ENCODE results near the gene ZWILCH. TPM values are rescaled to one million over a fixed set of nuclear protein-coding genes. Genes with fewer than 3 reads are reported as not detected.

The ZWILCH gene
- polyA plus RNA-seq, 1 donor (not counting 4 experiments of a cell fraction or from before 2014, with no cell fraction given): 34.9 TPM

DNA sequence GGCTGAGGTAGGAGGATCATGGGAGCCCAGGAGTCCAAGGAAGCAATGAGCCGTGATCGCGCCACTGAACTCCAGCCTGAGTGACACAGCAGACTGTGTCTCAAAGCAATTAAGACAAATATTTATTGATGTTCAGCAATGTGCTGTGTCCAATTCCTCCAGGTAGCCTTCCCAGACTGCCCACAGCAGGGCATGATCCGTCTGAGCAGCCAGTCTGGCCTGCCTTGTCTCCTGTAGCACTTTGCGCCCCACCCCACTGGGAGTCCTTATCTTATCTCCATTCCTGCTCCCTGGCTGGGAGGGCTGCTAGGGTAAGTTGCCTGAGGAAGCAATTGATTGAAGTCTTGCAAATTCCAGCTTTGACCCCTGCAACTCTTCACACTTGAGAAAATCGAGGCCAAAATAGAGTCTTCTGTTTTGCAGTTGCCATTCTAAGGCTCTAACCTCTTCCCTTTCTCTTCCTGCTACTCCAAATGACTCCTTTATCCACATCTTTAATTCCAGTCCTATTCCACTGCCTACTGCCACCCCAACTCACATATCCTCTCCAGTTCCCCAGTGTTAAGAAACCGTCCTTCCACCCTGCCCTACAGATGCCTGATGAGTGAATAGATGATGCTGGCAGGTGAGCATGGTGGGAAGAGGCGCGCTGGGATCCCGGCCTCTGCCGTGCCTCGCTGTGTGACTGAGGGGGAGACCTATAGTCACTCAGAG is 87.5 kb downstream of the ZWILCH start:
- Histone ChIP-seq H3K36me3 (ENCODE audit: control insufficient read depth in 2 of 2, extremely low read depth in 1 of 2, insufficient read depth in 2 of 2, low read length in 2 of 2) (no peaks in the 10 kb centered on the region), H4K20me1 (ENCODE audit: control insufficient read depth, extremely low read depth, insufficient read depth, low read length) (no peaks in the 10 kb centered on the region), H3K9ac (ENCODE audit: control insufficient read depth, extremely low read depth, insufficient read depth, low read length) (no peak overlapping the region), H3K27me3 (ENCODE audit: control insufficient read depth, extremely low read depth, insufficient read depth, low read length) (peaks cover 5% of the 10 kb centered on the region), H3K79me2 (ENCODE audit: control insufficient read depth, insufficient read depth, low read length) (no peaks in the 10 kb centered on the region), H3K27ac (ENCODE audit: control insufficient read depth, insufficient read depth, low read length) (no peak overlapping the region), H3K9me1 (ENCODE audit: control insufficient read depth, extremely low read depth, insufficient read depth, low read length) (no peaks in the 10 kb centered on the region), H2AFZ (ENCODE audit: control insufficient read depth, low read length) (no peak overlapping the region), H3K9me3 (ENCODE audit: control insufficient read depth, low read depth, low read length) (no peaks in the 10 kb centered on the region), H3K4me1 (ENCODE audit: control insufficient read depth, extremely low read depth, insufficient read depth, low read length) (no peaks in the 10 kb centered on the region), H3K4me2 (ENCODE audit: control insufficient read depth, extremely low read depth, insufficient read depth, low read depth, low read length) (no peak overlapping the region), H3K4me3 (ENCODE audit: control insufficient read depth in 2 of 3, extremely low read depth in 1 of 3, insufficient read depth in 2 of 3, low read depth in 1 of 3, low read length in 3 of 3) (no peak overlapping the region)
- TF ChIP-seq EZH2 (IDR thresholded peaks at IDR 0.05; ENCODE audit: low read length): no peak
- TF ChIP-seq, protein P1, sequence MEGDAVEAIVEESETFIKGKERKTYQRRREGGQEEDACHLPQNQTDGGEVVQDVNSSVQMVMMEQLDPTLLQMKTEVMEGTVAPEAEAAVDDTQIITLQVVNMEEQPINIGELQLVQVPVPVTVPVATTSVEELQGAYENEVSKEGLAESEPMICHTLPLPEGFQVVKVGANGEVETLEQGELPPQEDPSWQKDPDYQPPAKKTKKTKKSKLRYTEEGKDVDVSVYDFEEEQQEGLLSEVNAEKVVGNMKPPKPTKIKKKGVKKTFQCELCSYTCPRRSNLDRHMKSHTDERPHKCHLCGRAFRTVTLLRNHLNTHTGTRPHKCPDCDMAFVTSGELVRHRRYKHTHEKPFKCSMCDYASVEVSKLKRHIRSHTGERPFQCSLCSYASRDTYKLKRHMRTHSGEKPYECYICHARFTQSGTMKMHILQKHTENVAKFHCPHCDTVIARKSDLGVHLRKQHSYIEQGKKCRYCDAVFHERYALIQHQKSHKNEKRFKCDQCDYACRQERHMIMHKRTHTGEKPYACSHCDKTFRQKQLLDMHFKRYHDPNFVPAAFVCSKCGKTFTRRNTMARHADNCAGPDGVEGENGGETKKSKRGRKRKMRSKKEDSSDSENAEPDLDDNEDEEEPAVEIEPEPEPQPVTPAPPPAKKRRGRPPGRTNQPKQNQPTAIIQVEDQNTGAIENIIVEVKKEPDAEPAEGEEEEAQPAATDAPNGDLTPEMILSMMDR (optimal IDR thresholded peaks at IDR 0.05 in 1 of 3, IDR thresholded peaks at IDR 0.05 in 1 of 3, conservative IDR thresholded peaks at IDR 0.05 in 1 of 3; ENCODE audit: extremely low read depth in 1 of 3, insufficient read depth in 2 of 3, low read length in 3 of 3): no peak
- FAIRE-seq: no peak
- dilution Hi-C loops (cut with MboI; ENCODE audit: extremely low pct_ligation_motif_present, low sequenced_read_pairs): no loop called here
- no peak for DNase-seq (ENCODE audit: low read depth, low spot score)

DNA sequence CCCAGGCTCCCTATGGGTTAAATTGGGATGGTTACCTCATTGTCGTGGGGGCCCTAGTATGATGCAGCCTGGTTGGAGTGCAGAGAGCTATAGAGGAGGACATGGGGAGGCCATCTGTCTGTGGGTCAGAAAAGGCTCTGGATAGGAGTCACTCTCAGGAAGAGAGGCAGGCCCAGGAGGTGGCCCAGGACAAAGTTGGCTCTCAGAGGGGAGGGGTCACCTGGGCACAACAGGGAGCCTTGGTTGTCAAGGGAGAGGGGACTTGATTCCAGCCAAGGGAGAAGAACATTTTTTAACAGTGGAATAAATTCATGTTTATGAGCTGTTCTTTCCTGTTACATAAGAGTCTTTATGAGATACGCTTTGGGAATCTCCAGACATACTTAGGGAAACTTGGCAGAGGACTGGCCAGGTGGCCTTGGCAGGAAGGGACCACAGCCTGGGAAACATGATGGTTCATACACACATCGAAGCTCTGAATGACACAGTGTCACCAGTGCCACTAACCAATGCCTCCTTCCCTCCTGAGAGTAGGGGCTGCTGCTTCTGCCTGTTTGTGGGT is 88.2 kb downstream of the ZWILCH start:
- Histone ChIP-seq H3K9me3 (ENCODE audit: control insufficient read depth, low read depth, low read length) (no peaks in the 10 kb centered on the region), H4K20me1 (ENCODE audit: control insufficient read depth, extremely low read depth, insufficient read depth, low read length) (no peaks in the 10 kb centered on the region)

More for the DNA sequence above, 88.2 kb downstream of the ZWILCH start:
- H3K4me3 ChIP-seq (ENCODE audit: control insufficient read depth in 2 of 3, extremely low read depth in 1 of 3, insufficient read depth in 2 of 3, low read depth in 1 of 3, low read length in 3 of 3): no peak overlapping the region
- no peak for DNase-seq (ENCODE audit: low read depth, low spot score)
- no peak for TF ChIP-seq EZH2 (IDR thresholded peaks at IDR 0.05; ENCODE audit: low read length)
- TF ChIP-seq, protein P1 (optimal IDR thresholded peaks at IDR 0.05 in 1 of 3, IDR thresholded peaks at IDR 0.05 in 1 of 3, conservative IDR thresholded peaks at IDR 0.05 in 1 of 3; ENCODE audit: extremely low read depth in 1 of 3, insufficient read depth in 2 of 3, low read length in 3 of 3): no peak
- no peak overlapping the region for H2AFZ ChIP-seq (ENCODE audit: control insufficient read depth, low read length)
- no peaks in the 10 kb centered on the region for H3K9me1 ChIP-seq (ENCODE audit: control insufficient read depth, extremely low read depth, insufficient read depth, low read length)
- H3K36me3 ChIP-seq (ENCODE audit: control insufficient read depth in 2 of 2, extremely low read depth in 1 of 2, insufficient read depth in 2 of 2, low read length in 2 of 2): no peaks in the 10 kb centered on the region
- no peak overlapping the region for H3K4me2 ChIP-seq (ENCODE audit: control insufficient read depth, extremely low read depth, insufficient read depth, low read depth, low read length)
- H3K9ac ChIP-seq (ENCODE audit: control insufficient read depth, extremely low read depth, insufficient read depth, low read length): no peak overlapping the region
- no peak for FAIRE-seq
- dilution Hi-C loops (cut with MboI; ENCODE audit: extremely low pct_ligation_motif_present, low sequenced_read_pairs): no loop called here
- H3K27ac ChIP-seq (ENCODE audit: control insufficient read depth, insufficient read depth, low read length): no peak overlapping the region
- H3K27me3 ChIP-seq (ENCODE audit: control insufficient read depth, extremely low read depth, insufficient read depth, low read length): no peaks in the 10 kb centered on the region
- no peaks in the 10 kb centered on the region for H3K4me1 ChIP-seq (ENCODE audit: control insufficient read depth, extremely low read depth, insufficient read depth, low read length)
- H3K79me2 ChIP-seq (ENCODE audit: control insufficient read depth, insufficient read depth, low read length): no peaks in the 10 kb centered on the region
